Neural cell (in vitro differentiated cells): ENCODE data around the gene PVALEF. TPM values are rescaled to one million over a fixed set of nuclear protein-coding genes. Genes with fewer than 3 reads are reported as not detected.

Experiments
- H2AFZ ChIP-seq: fragments of 200-600, 300-800 bp; sonication (generic), shearing (Covaris generic); 2 replicates; pipeline ENCODE4 v1.6.0; 2014; ENCODE audit warnings: low read depth, mild to moderate bottlenecking, antibody characterized with exemption, low read length, moderate library complexity
- H3F3A ChIP-seq: fragments of 200-600 bp; shearing (Covaris generic); 2 replicates; pipeline ENCODE4 v1.6.1; 2016; ENCODE audit warnings: mild to moderate bottlenecking, moderate library complexity, mixed read lengths, antibody characterized with exemption, low read length; ENCODE audit not compliant: insufficient read depth, poor library complexity, severe bottlenecking
- H3K27ac ChIP-seq: fragments of 200-600, 300-800 bp; sonication (generic), shearing (Covaris generic); 2 replicates; pipeline ENCODE4 v1.5.1; 2014; ENCODE audit warnings: mild to moderate bottlenecking, low read length, moderate library complexity
- H3K27me3 ChIP-seq: fragments of 300-800, 200-600 bp; sonication (generic), shearing (Covaris generic); 2 replicates; pipeline ENCODE4 v1.6.0; 2014; ENCODE audit warnings: mild to moderate bottlenecking, low read depth, low read length, moderate library complexity; ENCODE audit not compliant: insufficient read depth
- H3K36me3 ChIP-seq: fragments of 300-800, 200-600 bp; sonication (generic), shearing (Covaris generic); 2 replicates; pipeline ENCODE4 v1.5.1; 2014; ENCODE audit warnings: mild to moderate bottlenecking, antibody characterized with exemption, low read length, moderate library complexity; ENCODE audit not compliant: insufficient read depth
- H3K4me2 ChIP-seq: fragments of 300-800, 200-600 bp; sonication (generic), shearing (Covaris generic); 2 replicates; pipeline ENCODE4 v1.6.0; 2014; ENCODE audit warnings: mild to moderate bottlenecking, low read length
- H3K4me3 ChIP-seq: fragments of 300-800, 200-600 bp; sonication (generic), shearing (Covaris generic); 2 replicates; pipeline ENCODE4 v1.5.1; 2014; ENCODE audit warnings: mild to moderate bottlenecking, low read length, moderate library complexity
- H3K79me2 ChIP-seq: fragments of 200-600 bp; shearing (Covaris generic); replicated peaks from 2 replicates; pipeline ENCODE4 v1.6.0; 2014; ENCODE audit warnings: mild to moderate bottlenecking, low read length, moderate library complexity; ENCODE audit not compliant: insufficient read depth
- H3K9ac ChIP-seq: fragments of 300-800, 200-600 bp; sonication (generic), shearing (Covaris generic); 2 replicates; pipeline ENCODE4 v1.6.1; 2016; ENCODE audit warnings: mild to moderate bottlenecking, low read length, mixed read lengths
- H3K9me2 ChIP-seq: fragments of 200-600 bp; shearing (Covaris generic); 2 replicates; pipeline ENCODE4 v1.6.1; 2016; ENCODE audit warnings: mild to moderate bottlenecking, low read length, mixed read lengths; ENCODE audit not compliant: insufficient read depth
- H3K9me3 ChIP-seq: fragments of 200-600, 300-800 bp; sonication (generic), shearing (Covaris generic); 2 replicates; pipeline ENCODE4 v1.6.1; 2016; ENCODE audit warnings: mild to moderate bottlenecking, mixed run types, low read length, moderate library complexity, mixed read lengths
- H4K20me1 ChIP-seq: fragments of 200-600 bp; shearing (Covaris generic); 2 replicates; pipeline ENCODE4 v1.6.1; 2016; ENCODE audit warnings: mild to moderate bottlenecking, mixed run types; ENCODE audit not compliant: insufficient read depth
- CTCF ChIP-seq: fragments of 450-650 bp; IDR thresholded peaks from 2 replicates; pipeline ENCODE4 v1.5.1; 2014; ENCODE audit warnings: antibody characterized with exemption, mild to moderate bottlenecking, moderate library complexity; ENCODE audit not compliant: poor library complexity, severe bottlenecking
- EP300 ChIP-seq: fragments of 450-650 bp; conservative IDR thresholded peaks from 2 replicates; pipeline ENCODE4 v1.6.1; 2014; ENCODE audit warnings: antibody characterized with exemption, mild to moderate bottlenecking, moderate library complexity; ENCODE audit not compliant: poor library complexity, severe bottlenecking
- EZH2 ChIP-seq: fragments of 200-600, 300-800 bp; shearing (Covaris generic), sonication (generic); IDR thresholded peaks from 2 replicates; pipeline ENCODE4 v1.6.1; 2014; ENCODE audit warnings: antibody characterized with exemption, low read length, borderline replicate concordance, mild to moderate bottlenecking; ENCODE audit not compliant: insufficient read depth, poor library complexity, severe bottlenecking
- MXI1 ChIP-seq: fragments of 450-650 bp; conservative IDR thresholded peaks from 2 replicates; pipeline ENCODE4 v1.6.1; 2014; ENCODE audit warnings: antibody characterized with exemption, mild to moderate bottlenecking; ENCODE audit not compliant: poor library complexity, severe bottlenecking
- POLR2AphosphoS5 ChIP-seq: IDR thresholded peaks from 2 replicates; pipeline ENCODE4 v1.6.1; 2012
- RAD21 ChIP-seq: fragments of 450-650 bp; conservative IDR thresholded peaks from 2 replicates; pipeline ENCODE4 v1.6.1; 2014; ENCODE audit warnings: antibody characterized with exemption, mild to moderate bottlenecking, moderate library complexity
- REST ChIP-seq: IDR thresholded peaks from 2 replicates; pipeline ENCODE4 v1.6.1; 2012; ENCODE audit warnings: borderline replicate concordance
- SMC3 ChIP-seq: fragments of 450-650 bp; conservative IDR thresholded peaks from 2 replicates; pipeline ENCODE4 v1.6.1; 2014; ENCODE audit warnings: antibody characterized with exemption, mild to moderate bottlenecking, moderate library complexity; ENCODE audit not compliant: poor library complexity
- TAF1 ChIP-seq: IDR thresholded peaks from 2 replicates; pipeline ENCODE4 v1.6.1; 2012; ENCODE audit warnings: low read depth
- polyA plus RNA-seq: library from polyadenylated mRNA; depleted of rRNA; stranded (reverse); fragments of >200 nt; gene quantifications from 2 replicates; pipeline ENCODE4 v1.2.3, GENCODE V29; 2014

PVALEF gene
- polyA plus RNA-seq, 1 donor from 2014 or later = not detected

DNA sequence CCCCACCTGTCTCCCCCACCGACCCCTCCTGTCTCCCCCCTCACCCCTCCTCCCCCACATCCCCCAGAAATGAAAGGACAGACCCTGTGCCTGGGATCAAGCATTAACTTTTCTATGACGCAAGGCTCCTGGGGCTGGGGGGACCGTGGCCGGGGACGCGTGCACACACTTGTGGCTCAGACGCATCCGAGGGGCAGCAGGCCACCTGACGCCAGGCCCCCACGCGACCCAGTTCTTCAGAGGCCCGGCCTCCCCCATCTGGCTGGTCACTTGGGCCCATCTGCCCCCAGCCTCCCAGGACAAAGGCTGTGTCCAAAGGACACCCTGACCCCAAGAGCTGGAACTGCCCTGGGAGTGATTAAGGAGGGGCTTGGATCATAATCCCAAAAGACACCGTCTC is 14.0 kb upstream of the PVALEF start:
- Histone ChIP-seq H4K20me1 (no peaks in the 10 kb centered on the region), H3K4me2 (no peak overlapping the region), H3K79me2 (no peaks in the 10 kb centered on the region), H3K9ac (no peak overlapping the region), H3F3A (no peaks in the 10 kb centered on the region), H3K9me3 (no peaks in the 10 kb centered on the region), H3K27me3 (no peaks in the 10 kb centered on the region), H3K27ac (no peak overlapping the region), H3K4me3 (no peak overlapping the region), H3K9me2 (no peaks in the 10 kb centered on the region), H3K36me3 (no peaks in the 10 kb centered on the region), H2AFZ (no peak overlapping the region)
- no peak for TF ChIP-seq POLR2AphosphoS5
- TF ChIP-seq CTCF = no peak
- TF ChIP-seq SMC3 = no peak
- TF ChIP-seq TAF1 = no peak
- no peak for TF ChIP-seq EZH2
- no peak for TF ChIP-seq EP300
- TF ChIP-seq MXI1 = no peak
- no peak for TF ChIP-seq REST
- no peak for TF ChIP-seq RAD21

DNA sequence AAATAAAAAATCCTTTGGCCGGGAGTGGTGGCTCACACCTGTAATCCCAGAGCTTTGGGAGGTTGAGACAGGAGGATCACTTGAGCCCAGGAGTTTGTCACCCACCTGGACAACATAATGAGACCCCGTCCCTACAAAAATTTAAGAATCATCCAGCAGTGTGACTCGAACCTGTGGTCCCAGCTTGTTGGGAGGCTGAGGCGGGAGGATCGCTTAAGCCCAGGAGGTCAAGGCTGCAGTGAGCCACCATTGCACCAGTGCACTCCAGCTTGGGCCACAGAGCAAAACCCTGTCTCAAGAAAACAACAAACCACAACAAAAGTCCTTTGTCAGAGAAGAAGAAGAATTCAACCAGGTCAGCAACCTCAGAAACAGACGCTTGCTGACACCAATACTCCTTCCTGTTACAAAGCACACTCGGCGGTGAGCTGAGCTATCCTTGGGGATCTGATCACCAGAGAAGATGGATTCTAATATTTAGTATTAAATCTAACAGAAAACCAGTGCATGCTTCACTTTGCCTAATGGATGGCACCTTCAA is 12.9 kb upstream of the PVALEF start:
- Histone ChIP-seq H3K27me3 (no peaks in the 10 kb centered on the region), H3K4me3 (no peak overlapping the region), H4K20me1 (no peaks in the 10 kb centered on the region), H3K4me2 (no peak overlapping the region), H3K9me3 (no peaks in the 10 kb centered on the region), H3K27ac (no peak overlapping the region), H3F3A (no peaks in the 10 kb centered on the region), H2AFZ (no peak overlapping the region), H3K36me3 (no peaks in the 10 kb centered on the region), H3K9me2 (no peaks in the 10 kb centered on the region), H3K9ac (no peak overlapping the region), H3K79me2 (no peaks in the 10 kb centered on the region)
- no peak for TF ChIP-seq EZH2
- TF ChIP-seq CTCF = no peak
- TF ChIP-seq SMC3 = no peak
- TF ChIP-seq EP300 = no peak
- TF ChIP-seq MXI1 = no peak
- no peak for TF ChIP-seq POLR2AphosphoS5
- TF ChIP-seq RAD21 = no peak
- no peak for TF ChIP-seq REST
- no peak for TF ChIP-seq TAF1
